PC-9 (cell line): Measurements from ENCODE around the gene PIK3CA.

Experiments
- CTCF ChIP-seq: fragments of 200-600 bp; sonication (generic); conservative IDR thresholded peaks from 2 replicates; pipeline ENCODE4 v1.6.1; 2017; ENCODE audit warnings: mixed run types, antibody characterized with exemption, mild to moderate bottlenecking, moderate library complexity
- EZH2 ChIP-seq: fragments of 200-600 bp; sonication (generic); IDR thresholded peaks from 2 replicates; pipeline ENCODE4 v1.8.0; 2017; ENCODE audit warnings: antibody characterized with exemption, low read depth

DNA sequence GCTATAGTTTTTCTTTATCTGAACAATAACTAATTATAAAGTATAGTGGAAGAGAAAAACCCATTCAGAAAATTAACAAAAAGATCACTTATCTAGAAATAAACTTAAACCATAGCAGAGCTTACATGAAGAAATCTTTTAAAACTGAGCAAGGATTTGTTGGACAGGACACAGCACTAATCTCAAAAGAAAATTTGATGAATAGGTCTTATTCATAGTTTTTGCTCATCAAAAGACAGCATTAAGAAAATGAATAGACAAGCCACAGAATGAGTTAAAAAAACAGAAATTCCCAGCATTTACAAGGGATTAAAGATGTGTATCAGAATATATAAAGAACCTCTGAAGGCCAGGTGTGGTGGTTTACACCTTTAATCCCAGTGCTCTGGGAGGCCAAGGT is 29.5 kb downstream of the PIK3CA start:
- TF ChIP-seq EZH2 (no peak), CTCF (no peak)
